K562 (cell line): ENCODE measurements around the gene STK11. TPM values are rescaled to one million over a fixed set of nuclear protein-coding genes. Genes with fewer than 3 reads are reported as not detected.

Source experiments
- CREM ChIP-seq: IDR thresholded peaks from 2 replicates; pipeline ENCODE4 v1.6.1; 2014; ENCODE audit warnings: antibody characterized with exemption, low read depth
- EGR1 ChIP-seq: fragments of 450-650 bp; conservative IDR thresholded peaks from 2 replicates; pipeline ENCODE4 v1.6.1; 2017; ENCODE audit warnings: mild to moderate bottlenecking
- FOXM1 ChIP-seq, 2 experiments: fragments of 450-650 bp in 1 of 2; sonication (generic) in 1 of 2; formaldehyde crosslinking in 1 of 2; IDR thresholded peaks; 2 replicates each; pipeline versions ENCODE4 v1.6.1 to v1.9.0; 2017 to 2022; ENCODE audit warnings: low read depth in 2 of 2, mild to moderate bottlenecking in 2 of 2, missing genetic modification reagents in 1 of 2, moderate library complexity in 1 of 2
- GABPB1 ChIP-seq: sonication (generic); formaldehyde crosslinking; IDR thresholded peaks from 2 replicates; pipeline ENCODE4 v1.8.0; 2022; ENCODE audit warnings: mild to moderate bottlenecking, missing genetic modification reagents
- ILK ChIP-seq: fragments of 450-650 bp; IDR thresholded peaks from 2 replicates; pipeline ENCODE4 v1.6.1; 2016; ENCODE audit warnings: missing genetic modification characterization, low read depth, mild to moderate bottlenecking, missing compliant biosample characterization, moderate library complexity, borderline replicate concordance
- NONO ChIP-seq, 2 experiments: fragments of 200-400 bp in 1 of 2; fragments of 450-650 bp in 1 of 2; formaldehyde crosslinking in 1 of 2; IDR thresholded peaks; 2 replicates each; pipeline ENCODE4 v1.6.1; 2017; ENCODE audit warnings: low read depth in 2 of 2, mild to moderate bottlenecking in 2 of 2, moderate library complexity in 2 of 2, low read length in 1 of 2
- POLR2B ChIP-seq: fragments of 450-650 bp; IDR thresholded peaks from 2 replicates; pipeline ENCODE4 v1.6.1; 2018; ENCODE audit warnings: low read depth; ENCODE audit not compliant: partially characterized antibody
- POLR3G ChIP-seq: IDR thresholded peaks from 2 replicates; pipeline ENCODE4 v1.6.1; 2011; ENCODE audit not compliant: insufficient read length, insufficient replicate concordance; ENCODE audit errors: extremely low read depth
- RB1 ChIP-seq: fragments of 450-650 bp; IDR thresholded peaks from 2 replicates; pipeline ENCODE4 v1.6.1; 2017; ENCODE audit warnings: low read depth, mild to moderate bottlenecking
- TARDBP ChIP-seq: fragments of 450-650 bp; IDR thresholded peaks from 2 replicates; pipeline ENCODE4 v1.6.1; 2016
- ZBTB34 ChIP-seq: fragments of 250-450 bp; sonication (Bioruptor Pico); IDR thresholded peaks from 2 replicates; pipeline ENCODE4 v1.8.0; 2021; ENCODE audit warnings: mild to moderate bottlenecking, moderate library complexity
- ZNF12 ChIP-seq: sonication (generic); formaldehyde crosslinking; IDR thresholded peaks from 2 replicates; pipeline ENCODE4 v1.4.0; 2020; ENCODE audit warnings: mild to moderate bottlenecking, missing genetic modification reagents
- ZNF133 ChIP-seq: fragments of 250-450 bp; sonication (Bioruptor Pico); IDR thresholded peaks from 2 replicates; pipeline ENCODE4 v1.4.0; 2020; ENCODE audit warnings: mild to moderate bottlenecking
- ZNF384 ChIP-seq: IDR thresholded peaks from 2 replicates; pipeline ENCODE4 v1.6.1; 2012; ENCODE audit warnings: low read depth, low read length, improper control_type of control experiment
- ZNF76 ChIP-seq: fragments of 250-450 bp; sonication (Bioruptor Pico); IDR thresholded peaks from 2 replicates; pipeline ENCODE4 v1.4.0; 2020; ENCODE audit warnings: mild to moderate bottlenecking, moderate library complexity, borderline replicate concordance
- polyA plus RNA-seq, 8 experiments: library from polyadenylated mRNA; depleted of rRNA in 4 of 8; stranded (reverse) in 5 of 8; unstranded in 3 of 8; fragments of >200 nt; fragmentation: Nextera tagmentation in 2 of 8; fragmentation: Illumina TruSeq in 1 of 8; extraction: Ambion mirVana in 2 of 8; extraction: Trizol in 1 of 8; gene quantifications; 2 replicates each; pipeline versions ENCODE4 v1.2.1 to v1.2.3, GENCODE V29; 2011 to 2014; ENCODE audit warnings: inconsistent platforms in 1 of 8, missing spikeins in 1 of 8
- total RNA-seq, 7 experiments: library from RNA; depleted of rRNA in 6 of 7; stranded (reverse); fragments of >200 nt in 6 of 7; fragmentation: Illumina TruSeq in 2 of 7; extraction: Trizol in 2 of 7; gene quantifications; 2 replicates each; pipeline versions ENCODE4 v1.2.1 to v1.2.3, GENCODE V29; 2011 to 2021; ENCODE audit warnings: low replicate concordance in 1 of 7
- TF ChIP-seq, protein P1 (sequence below): fragments of 450-650 bp; IDR thresholded peaks from 2 replicates; pipeline ENCODE4 v1.7.1; 2018; ENCODE audit warnings: mild to moderate bottlenecking, low read depth; ENCODE audit not compliant: partially characterized antibody
- TF ChIP-seq, protein P2 (sequence below): fragments of 450-650 bp; IDR thresholded peaks from 2 replicates; pipeline ENCODE4 v1.6.1; 2018; ENCODE audit not compliant: partially characterized antibody
- TF ChIP-seq, protein P3 (sequence below): IDR thresholded peaks from 2 replicates; pipeline ENCODE4 v1.6.1; 2014; ENCODE audit warnings: antibody characterized with exemption

STK11 gene
- total and polyA plus RNA-seq, 9 of the 15 experiments (the other 6 are each of a cell fraction or from before 2014, with no cell fraction given): 0.15 to 96.5 (median 31.7) TPM

- TF ChIP-seq ZBTB34 (CRISPR knock-in tag): no peak
- no peak for TF ChIP-seq ZNF76 (CRISPR knock-in tag)
- TF ChIP-seq, protein P1, sequence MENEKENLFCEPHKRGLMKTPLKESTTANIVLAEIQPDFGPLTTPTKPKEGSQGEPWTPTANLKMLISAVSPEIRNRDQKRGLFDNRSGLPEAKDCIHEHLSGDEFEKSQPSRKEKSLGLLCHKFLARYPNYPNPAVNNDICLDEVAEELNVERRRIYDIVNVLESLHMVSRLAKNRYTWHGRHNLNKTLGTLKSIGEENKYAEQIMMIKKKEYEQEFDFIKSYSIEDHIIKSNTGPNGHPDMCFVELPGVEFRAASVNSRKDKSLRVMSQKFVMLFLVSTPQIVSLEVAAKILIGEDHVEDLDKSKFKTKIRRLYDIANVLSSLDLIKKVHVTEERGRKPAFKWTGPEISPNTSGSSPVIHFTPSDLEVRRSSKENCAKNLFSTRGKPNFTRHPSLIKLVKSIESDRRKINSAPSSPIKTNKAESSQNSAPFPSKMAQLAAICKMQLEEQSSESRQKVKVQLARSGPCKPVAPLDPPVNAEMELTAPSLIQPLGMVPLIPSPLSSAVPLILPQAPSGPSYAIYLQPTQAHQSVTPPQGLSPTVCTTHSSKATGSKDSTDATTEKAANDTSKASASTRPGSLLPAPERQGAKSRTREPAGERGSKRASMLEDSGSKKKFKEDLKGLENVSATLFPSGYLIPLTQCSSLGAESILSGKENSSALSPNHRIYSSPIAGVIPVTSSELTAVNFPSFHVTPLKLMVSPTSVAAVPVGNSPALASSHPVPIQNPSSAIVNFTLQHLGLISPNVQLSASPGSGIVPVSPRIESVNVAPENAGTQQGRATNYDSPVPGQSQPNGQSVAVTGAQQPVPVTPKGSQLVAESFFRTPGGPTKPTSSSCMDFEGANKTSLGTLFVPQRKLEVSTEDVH: peak; percentile 80
- no peak for TF ChIP-seq POLR2B
- peak; percentile 62; the same call in 1 of the 2 replicates for TF ChIP-seq RB1
- TF ChIP-seq, protein P2, sequence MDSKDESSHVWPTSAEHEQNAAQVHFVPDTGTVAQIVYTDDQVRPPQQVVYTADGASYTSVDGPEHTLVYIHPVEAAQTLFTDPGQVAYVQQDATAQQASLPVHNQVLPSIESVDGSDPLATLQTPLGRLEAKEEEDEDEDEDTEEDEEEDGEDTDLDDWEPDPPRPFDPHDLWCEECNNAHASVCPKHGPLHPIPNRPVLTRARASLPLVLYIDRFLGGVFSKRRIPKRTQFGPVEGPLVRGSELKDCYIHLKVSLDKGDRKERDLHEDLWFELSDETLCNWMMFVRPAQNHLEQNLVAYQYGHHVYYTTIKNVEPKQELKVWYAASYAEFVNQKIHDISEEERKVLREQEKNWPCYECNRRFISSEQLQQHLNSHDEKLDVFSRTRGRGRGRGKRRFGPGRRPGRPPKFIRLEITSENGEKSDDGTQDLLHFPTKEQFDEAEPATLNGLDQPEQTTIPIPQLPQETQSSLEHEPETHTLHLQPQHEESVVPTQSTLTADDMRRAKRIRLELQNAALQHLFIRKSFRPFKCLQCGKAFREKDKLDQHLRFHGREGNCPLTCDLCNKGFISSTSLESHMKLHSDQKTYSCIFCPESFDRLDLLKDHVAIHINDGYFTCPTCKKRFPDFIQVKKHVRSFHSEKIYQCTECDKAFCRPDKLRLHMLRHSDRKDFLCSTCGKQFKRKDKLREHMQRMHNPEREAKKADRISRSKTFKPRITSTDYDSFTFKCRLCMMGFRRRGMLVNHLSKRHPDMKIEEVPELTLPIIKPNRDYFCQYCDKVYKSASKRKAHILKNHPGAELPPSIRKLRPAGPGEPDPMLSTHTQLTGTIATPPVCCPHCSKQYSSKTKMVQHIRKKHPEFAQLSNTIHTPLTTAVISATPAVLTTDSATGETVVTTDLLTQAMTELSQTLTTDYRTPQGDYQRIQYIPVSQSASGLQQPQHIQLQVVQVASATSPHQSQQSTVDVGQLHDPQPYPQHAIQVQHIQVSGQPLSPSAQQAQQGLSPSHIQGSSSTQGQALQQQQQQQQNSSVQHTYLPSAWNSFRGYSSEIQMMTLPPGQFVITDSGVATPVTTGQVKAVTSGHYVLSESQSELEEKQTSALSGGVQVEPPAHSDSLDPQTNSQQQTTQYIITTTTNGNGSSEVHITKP: no peak
- no peak for TF ChIP-seq TARDBP
- TF ChIP-seq CREM: peak; percentile 54
- TF ChIP-seq ZNF12 (CRISPR knock-in tag): no peak
- no peak for TF ChIP-seq ZNF384
- no peak for TF ChIP-seq POLR3G
- no peak; a peak in 1 of 4 replicates for TF ChIP-seq NONO (IDR thresholded peaks at IDR 0.05; ENCODE audit: low read depth in 2 of 2, low read length in 1 of 2)
- TF ChIP-seq ZNF133 (CRISPR knock-in tag): no peak
- TF ChIP-seq EGR1: peak; percentile 68
- TF ChIP-seq, protein P3, sequence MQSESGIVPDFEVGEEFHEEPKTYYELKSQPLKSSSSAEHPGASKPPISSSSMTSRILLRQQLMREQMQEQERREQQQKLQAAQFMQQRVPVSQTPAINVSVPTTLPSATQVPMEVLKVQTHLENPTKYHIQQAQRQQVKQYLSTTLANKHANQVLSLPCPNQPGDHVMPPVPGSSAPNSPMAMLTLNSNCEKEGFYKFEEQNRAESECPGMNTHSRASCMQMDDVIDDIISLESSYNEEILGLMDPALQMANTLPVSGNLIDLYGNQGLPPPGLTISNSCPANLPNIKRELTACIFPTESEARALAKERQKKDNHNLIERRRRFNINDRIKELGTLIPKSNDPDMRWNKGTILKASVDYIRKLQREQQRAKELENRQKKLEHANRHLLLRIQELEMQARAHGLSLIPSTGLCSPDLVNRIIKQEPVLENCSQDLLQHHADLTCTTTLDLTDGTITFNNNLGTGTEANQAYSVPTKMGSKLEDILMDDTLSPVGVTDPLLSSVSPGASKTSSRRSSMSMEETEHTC: no peak
- TF ChIP-seq FOXM1 (IDR thresholded peaks at IDR 0.05; ENCODE audit: low read depth): no peak
- no peak for TF ChIP-seq FOXM1 (CRISPR knock-in tag; IDR thresholded peaks at IDR 0.05; ENCODE audit: low read depth)
- peak; percentile 93 for TF ChIP-seq GABPB1 (CRISPR knock-in tag)
- TF ChIP-seq ILK: no peak
Observed at GRCh38 chr19:1173845-1174809, 31.5 kb upstream of the STK11 start, which contains the start of gene SBNO2 (continued).
